ENCODE data around the gene MAGI1. TPM values are rescaled to one million over a fixed set of nuclear protein-coding genes. Genes with fewer than 3 reads are reported as not detected.
"Not testable (repeated sequence)": the region's sequence is repeated elsewhere in the genome, so short reads cannot be mapped to it uniquely, and the experiment has no call there.

MAGI1 gene
- total RNA-seq, 2 experiments from 2014 or later = 0.18 to 0.25 TPM

DNA sequence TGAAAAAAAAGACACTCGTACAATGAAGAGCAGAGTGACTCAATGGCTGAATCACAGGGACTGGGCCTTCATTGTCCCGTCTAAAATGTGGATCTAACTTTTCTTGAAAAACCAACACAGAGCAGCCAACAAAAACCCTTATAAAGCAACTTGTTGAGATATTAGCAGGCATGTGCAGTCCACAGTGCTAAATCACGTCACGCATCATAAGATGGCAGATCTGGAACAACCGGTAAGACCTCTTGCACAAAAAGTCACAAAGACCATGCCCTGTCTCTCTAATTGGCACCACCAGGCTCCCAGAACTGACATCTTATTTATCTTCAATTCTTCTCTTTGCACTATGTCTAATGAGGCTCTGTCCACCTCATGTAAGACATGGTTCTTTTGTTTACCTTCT is 177.0 kb downstream of the MAGI1 start:
- Mint-ChIP-seq H3K27me3 (no peaks in the 10 kb centered on the region), H3K4me3 (no peak overlapping the region), H3K9me3 (peaks cover 4% of the 10 kb centered on the region), H3K36me3 (ENCODE audit: low read depth) (no peaks in the 10 kb centered on the region), H3K4me1 (no peaks in the 10 kb centered on the region), H3K27ac (no peak overlapping the region)
- POLR2A ChIA-PET = no interaction called here
- DNase-seq = no peak
- CTCF ChIA-PET = interaction anchor here (0.7 kb wide), 1 partner anchor 683 kb away, joined by 3 read pairs; no protein-coding TSS in a partner anchor

DNA sequence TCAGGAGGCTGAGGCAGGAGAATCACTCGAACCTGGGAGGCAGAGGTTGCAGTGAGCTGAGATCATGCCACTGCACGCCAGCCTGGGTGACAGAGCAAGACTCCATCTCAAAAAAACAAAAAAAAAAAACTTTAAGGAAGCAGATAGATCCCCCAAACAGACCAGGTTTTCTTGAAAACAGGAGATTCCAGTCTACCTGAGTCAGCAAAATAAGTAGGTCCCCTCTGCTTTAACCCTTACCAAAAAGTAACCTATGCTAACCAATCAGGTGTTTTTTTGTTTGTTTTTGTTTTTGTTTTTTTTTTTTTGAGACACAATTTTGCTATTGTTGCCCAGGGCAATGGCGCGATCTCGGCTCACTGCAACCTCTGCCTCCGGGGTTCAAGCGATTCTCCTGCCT is 179.1 kb downstream of the MAGI1 start:
- H3K4me3 Mint-ChIP-seq; DNase-seq; POLR2A ChIA-PET; H3K27ac Mint-ChIP-seq; CTCF ChIA-PET; H3K4me1 Mint-ChIP-seq; H3K27me3 Mint-ChIP-seq; H3K9me3 Mint-ChIP-seq; H3K36me3 Mint-ChIP-seq (ENCODE audit: low read depth): not testable (repeated sequence)

DNA sequence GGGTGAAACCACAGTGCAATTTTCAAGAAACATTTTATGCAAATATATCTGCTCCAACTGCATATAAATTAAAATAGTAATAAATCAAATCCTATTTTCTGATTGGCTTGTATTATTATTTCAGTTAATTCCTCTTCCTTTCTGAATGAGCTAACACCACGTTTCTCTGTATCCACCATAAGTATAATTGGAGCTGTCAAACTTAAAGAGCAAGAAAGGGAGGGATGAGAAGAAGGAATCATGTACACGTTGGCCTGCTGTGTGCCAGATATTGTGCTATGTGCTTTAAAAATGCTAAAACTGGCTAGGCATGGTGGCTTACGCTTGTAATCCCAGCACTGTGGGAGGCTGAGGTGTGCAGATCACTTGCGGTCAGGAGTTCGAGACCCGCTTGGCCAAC is 180.0 kb downstream of the MAGI1 start:
- Mint-ChIP-seq H3K27ac (no peak overlapping the region), H3K4me3 (no peak overlapping the region), H3K36me3 (ENCODE audit: low read depth) (no peaks in the 10 kb centered on the region), H3K9me3 (peaks cover 4% of the 10 kb centered on the region), H3K27me3 (no peaks in the 10 kb centered on the region), H3K4me1 (no peaks in the 10 kb centered on the region)
- ChIA-PET CTCF (no interaction called here), POLR2A (no interaction called here)
- DNase-seq = no peak

DNA sequence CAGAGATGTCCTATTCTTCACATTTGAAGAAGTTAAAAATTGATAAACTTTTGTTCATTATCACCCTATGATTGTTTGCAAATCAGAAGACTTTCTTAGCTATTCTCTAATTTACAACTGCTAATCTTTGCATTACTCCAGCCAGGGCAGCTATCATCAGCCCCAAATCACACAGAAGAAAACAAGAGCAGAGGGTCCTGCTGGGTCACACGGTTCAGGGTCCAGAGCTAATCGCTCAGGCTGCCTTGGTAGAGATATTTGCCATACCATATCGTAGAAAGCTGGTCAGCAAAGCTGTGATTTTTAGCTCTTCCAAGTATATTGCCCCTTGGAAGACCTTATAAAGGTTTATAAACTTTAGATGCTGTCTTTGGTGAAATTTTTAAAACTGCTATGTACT is 181.4 kb downstream of the MAGI1 start:
- no peaks in the 10 kb centered on the region for H3K4me1 Mint-ChIP-seq
- no peak overlapping the region for H3K27ac Mint-ChIP-seq
- H3K4me3 Mint-ChIP-seq = no peak overlapping the region
- ChIA-PET POLR2A (no interaction called here), CTCF (no interaction called here)
- DNase-seq = no peak
- H3K36me3 Mint-ChIP-seq (ENCODE audit: low read depth) = no peaks in the 10 kb centered on the region
- H3K9me3 Mint-ChIP-seq = peaks cover 4% of the 10 kb centered on the region
- no peaks in the 10 kb centered on the region for H3K27me3 Mint-ChIP-seq

DNA sequence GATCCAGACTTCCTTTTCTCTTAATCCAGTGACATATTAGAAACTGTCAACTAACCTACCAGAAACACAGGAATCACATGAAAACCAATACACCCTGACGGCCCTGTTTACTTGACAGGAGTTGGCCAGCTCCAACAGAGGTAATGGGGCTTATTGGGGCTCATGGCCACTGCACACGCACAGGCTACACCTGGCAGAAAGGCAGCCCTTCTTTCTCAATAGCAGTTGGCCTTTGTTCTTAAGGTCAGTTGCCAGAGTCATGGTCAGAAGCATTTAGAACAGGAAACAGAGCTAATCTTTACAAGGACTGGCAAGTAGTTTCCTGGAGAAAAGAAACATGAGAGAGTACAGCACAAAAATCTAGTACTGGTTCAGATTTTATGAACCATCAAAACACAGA is 181.8 kb downstream of the MAGI1 start:
- no peak for DNase-seq
- Mint-ChIP-seq H3K4me3 (no peak overlapping the region), H3K9me3 (peaks cover 6% of the 10 kb centered on the region), H3K36me3 (ENCODE audit: low read depth) (no peaks in the 10 kb centered on the region), H3K27ac (no peak overlapping the region), H3K27me3 (no peaks in the 10 kb centered on the region), H3K4me1 (no peaks in the 10 kb centered on the region)
- ChIA-PET POLR2A (no interaction called here), CTCF (no interaction called here)

DNA sequence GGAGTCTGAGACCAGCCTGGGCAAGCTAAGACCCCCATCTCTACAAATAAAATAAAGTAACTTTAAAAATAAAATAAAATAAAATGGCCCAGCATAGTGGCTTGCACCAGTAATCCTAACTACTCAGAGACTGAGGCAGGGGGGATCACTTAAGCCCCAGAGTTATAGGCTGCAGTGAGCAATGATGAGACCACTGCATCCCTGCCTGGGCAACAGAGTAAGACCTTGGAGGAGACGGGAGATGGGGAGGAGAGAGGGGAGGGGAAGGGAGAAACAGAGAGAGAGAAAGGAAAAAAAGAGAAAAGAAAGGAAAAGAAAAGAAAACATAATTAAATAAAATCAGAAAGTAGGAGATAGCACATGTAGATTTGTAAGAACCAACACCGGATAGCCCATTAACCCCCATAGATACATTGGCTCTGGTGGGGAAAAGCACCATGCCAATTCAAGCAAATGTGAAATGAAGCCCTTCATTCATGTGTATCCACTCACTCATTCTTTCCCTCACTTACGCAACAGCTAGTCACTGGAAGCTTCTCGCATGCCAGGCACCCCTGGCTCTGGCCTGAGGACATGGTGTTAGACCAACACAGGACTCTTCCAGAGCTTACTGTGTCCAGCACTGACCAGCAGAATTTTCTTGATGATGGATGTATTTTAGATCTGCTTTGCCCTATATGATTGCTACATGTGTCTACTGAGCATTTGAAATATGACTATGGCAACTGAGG is 183.2 kb downstream of the MAGI1 start:
- Mint-ChIP-seq H3K9me3 (peaks cover 6% of the 10 kb centered on the region), H3K36me3 (ENCODE audit: low read depth) (no peaks in the 10 kb centered on the region), H3K27me3 (no peaks in the 10 kb centered on the region), H3K4me3 (no peak overlapping the region), H3K27ac (no peak overlapping the region), H3K4me1 (no peaks in the 10 kb centered on the region)
- DNase-seq = no peak
- POLR2A ChIA-PET = no interaction called here
- CTCF ChIA-PET = no interaction called here

DNA sequence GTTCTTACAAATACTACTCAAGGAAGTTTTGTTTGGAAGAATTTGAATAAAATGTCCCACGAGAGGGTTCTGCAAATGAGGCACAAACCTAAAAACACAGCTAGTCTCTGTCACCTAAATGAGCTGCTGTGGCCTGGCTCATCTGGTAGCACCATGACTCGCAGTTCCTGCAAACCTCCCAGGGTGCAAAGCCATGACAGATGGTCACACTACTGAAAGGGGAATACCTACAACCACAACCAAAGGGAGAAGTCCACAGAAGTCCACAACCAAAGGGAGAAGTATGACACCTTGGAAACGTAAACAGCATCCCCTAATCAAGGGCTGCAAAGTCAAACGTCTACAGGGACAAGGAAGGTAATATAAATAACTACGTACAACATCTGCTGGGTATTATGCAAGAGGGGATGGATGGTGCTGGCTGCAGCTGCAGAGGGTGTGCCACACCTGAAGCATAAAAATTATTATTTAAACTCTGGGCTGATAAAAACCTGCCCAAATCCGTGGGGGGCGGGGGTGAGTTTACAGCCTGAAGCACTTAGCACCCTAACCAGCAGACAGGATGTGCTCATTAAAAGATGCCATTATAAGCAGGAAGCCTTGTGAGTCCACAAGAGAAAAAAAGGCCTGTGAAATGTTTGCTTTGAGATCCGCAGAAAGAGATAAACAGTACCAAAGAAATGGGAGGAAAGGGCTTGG is 184.0 kb downstream of the MAGI1 start:
- Mint-ChIP-seq H3K4me1 (no peaks in the 10 kb centered on the region), H3K9me3 (peaks cover 3% of the 10 kb centered on the region), H3K4me3 (no peak overlapping the region), H3K27me3 (no peaks in the 10 kb centered on the region), H3K36me3 (ENCODE audit: low read depth) (no peaks in the 10 kb centered on the region), H3K27ac (no peak overlapping the region)
- DNase-seq = no peak
- ChIA-PET POLR2A (no interaction called here), CTCF (no interaction called here)

DNA sequence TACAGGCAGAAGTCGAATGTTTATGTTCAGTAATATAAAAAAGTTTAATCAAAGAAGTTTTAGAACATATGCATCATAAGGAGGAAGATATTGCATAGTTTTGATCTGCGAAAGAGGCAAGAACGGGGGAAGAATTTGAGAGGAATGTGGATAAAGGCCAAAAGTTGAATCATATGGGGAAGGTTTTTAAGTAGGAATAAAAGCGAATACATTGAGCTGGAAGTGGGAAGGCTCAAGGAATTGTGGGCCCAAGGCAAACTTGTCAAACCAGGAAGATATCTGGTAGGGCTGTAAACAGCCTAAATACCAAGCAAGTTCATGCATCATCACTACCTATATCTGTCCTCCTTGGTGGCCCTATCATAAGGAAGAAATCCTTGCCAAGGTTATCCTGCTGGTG is 186.9 kb downstream of the MAGI1 start:
- no peaks in the 10 kb centered on the region for H3K4me1 Mint-ChIP-seq
- ChIA-PET POLR2A (no interaction called here), CTCF (no interaction called here)
- H3K9me3 Mint-ChIP-seq = peaks cover 2% of the 10 kb centered on the region
- H3K27me3 Mint-ChIP-seq = no peaks in the 10 kb centered on the region
- no peak overlapping the region for H3K4me3 Mint-ChIP-seq
- no peak overlapping the region for H3K27ac Mint-ChIP-seq
- DNase-seq = no peak
- no peaks in the 10 kb centered on the region for H3K36me3 Mint-ChIP-seq (ENCODE audit: low read depth)

DNA sequence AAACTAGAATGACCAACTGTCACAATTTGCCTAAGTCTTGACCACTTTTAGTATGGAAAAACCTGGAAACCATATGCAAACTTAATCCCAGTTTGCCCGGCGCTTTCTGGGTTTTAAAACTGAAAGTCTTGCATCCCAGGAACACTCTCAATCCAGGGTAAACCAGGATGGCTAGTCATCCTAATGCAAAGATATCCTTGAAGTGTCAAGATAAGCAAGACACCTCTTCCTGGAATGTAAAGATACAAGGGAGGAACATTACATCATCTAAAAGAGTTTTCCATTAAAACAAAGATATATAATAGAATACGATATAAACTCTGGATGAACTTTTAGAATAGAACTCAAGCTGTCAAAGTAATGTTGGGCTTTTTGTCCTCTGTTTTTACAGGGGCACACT is 188.5 kb downstream of the MAGI1 start:
- no peaks in the 10 kb centered on the region for H3K4me1 Mint-ChIP-seq
- no peak overlapping the region for H3K4me3 Mint-ChIP-seq
- no peak overlapping the region for H3K27ac Mint-ChIP-seq
- no peaks in the 10 kb centered on the region for H3K36me3 Mint-ChIP-seq (ENCODE audit: low read depth)
- no peak for DNase-seq
- peaks cover 2% of the 10 kb centered on the region for H3K9me3 Mint-ChIP-seq
- ChIA-PET POLR2A (no interaction called here), CTCF (no interaction called here)
- H3K27me3 Mint-ChIP-seq = no peaks in the 10 kb centered on the region

DNA sequence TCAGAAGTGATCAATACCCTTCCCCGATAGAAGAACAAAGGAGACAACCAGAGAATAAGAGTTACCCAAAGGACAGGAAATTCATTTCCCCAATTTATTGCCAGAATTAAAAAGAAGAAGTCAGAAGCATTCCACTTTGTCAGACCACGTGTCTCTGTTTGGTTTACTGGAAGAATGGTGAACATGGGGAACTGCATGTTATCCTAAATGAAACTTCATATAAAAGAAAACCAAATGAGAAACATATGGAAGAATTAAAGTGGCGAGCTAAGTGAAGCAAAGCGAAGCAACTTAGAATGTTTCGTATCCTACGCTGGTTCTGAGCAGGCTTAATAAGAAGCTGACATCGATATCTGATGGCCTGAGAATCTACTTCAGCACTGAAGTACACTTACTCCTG is 190.7 kb downstream of the MAGI1 start:
- Mint-ChIP-seq H3K4me1 (no peaks in the 10 kb centered on the region), H3K9me3 (peaks cover 2% of the 10 kb centered on the region), H3K27ac (no peak overlapping the region), H3K27me3 (no peaks in the 10 kb centered on the region), H3K4me3 (no peak overlapping the region), H3K36me3 (ENCODE audit: low read depth) (no peaks in the 10 kb centered on the region)
- DNase-seq = no peak
- POLR2A ChIA-PET = no interaction called here
- CTCF ChIA-PET = no interaction called here

DNA sequence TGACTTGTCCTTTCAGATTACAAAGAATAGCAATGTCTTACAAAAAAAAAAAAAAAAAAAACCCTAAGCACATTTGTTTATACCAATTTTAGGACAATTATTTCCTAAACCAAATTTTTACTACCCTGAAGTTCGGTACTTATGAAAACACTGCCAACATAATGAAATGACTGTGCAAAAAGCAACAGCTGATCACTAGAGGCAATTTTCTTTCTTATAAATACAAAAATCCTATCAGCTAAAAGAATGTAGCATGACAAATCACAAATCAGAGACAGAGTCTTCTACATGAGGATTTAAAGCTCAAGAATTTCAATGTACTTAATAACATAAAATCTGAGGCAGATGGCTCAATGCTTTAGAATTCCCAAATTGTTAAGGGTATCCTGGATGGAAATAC is 191.8 kb downstream of the MAGI1 start:
- H3K36me3 Mint-ChIP-seq (ENCODE audit: low read depth) = no peaks in the 10 kb centered on the region

DNA sequence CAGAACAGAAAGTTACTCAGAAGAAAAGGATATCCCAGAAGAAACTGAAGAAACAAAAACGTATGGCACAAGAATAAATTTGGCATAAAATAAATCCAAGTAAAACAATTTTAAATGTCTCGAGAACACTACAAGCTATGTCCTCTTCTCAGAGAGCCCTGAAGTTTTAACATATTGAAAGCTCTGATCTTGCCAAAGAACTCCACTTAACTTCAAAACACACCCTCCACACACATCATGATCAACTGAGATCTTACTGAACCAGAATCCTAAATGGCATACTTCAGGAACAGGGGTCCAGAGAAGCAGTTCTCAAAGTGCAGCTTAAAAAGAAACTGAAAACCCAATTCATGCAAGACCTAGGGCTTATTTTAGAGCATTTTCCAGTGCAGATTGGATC is 194.3 kb downstream of the MAGI1 start:
- ChIA-PET POLR2A (no interaction called here), CTCF (no interaction called here)
- DNase-seq = no peak
- no peak overlapping the region for H3K27ac Mint-ChIP-seq
- no peak overlapping the region for H3K4me3 Mint-ChIP-seq
- no peaks in the 10 kb centered on the region for H3K36me3 Mint-ChIP-seq (ENCODE audit: low read depth)
- H3K9me3 Mint-ChIP-seq = no peaks in the 10 kb centered on the region
- H3K27me3 Mint-ChIP-seq = no peaks in the 10 kb centered on the region
- no peaks in the 10 kb centered on the region for H3K4me1 Mint-ChIP-seq

More for the DNA sequence above, 191.8 kb downstream of the MAGI1 start:
- POLR2A ChIA-PET = no interaction called here
- no peaks in the 10 kb centered on the region for H3K9me3 Mint-ChIP-seq
- no peak overlapping the region for H3K4me3 Mint-ChIP-seq
- H3K4me1 Mint-ChIP-seq = no peaks in the 10 kb centered on the region
- CTCF ChIA-PET = no interaction called here
- DNase-seq = no peak
- H3K27ac Mint-ChIP-seq = no peak overlapping the region
- H3K27me3 Mint-ChIP-seq = no peaks in the 10 kb centered on the region

DNA sequence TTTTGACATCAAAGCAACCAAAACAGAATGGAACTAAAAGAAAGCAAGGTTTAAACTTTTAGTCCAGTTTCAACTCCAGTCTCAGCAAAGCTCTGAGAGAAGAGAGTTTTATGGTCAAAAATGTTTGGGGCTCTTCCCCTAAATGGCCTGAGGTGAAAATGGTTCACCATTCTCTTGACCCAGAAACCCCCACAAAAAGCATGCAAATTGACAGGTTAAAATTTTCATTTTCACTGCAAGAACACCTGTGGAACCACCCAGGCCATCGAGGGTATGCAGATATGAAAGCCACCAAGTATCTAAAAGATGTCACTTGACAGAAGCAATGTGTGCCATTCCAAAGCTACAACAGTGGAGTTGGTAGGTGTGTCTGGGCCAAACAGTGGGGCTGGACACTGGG is 195.0 kb downstream of the MAGI1 start:
- no peaks in the 10 kb centered on the region for H3K27me3 Mint-ChIP-seq
- CTCF ChIA-PET = no interaction called here
- no peak overlapping the region for H3K27ac Mint-ChIP-seq
- POLR2A ChIA-PET = no interaction called here
- H3K36me3 Mint-ChIP-seq (ENCODE audit: low read depth) = no peaks in the 10 kb centered on the region
- H3K9me3 Mint-ChIP-seq = no peaks in the 10 kb centered on the region
- H3K4me1 Mint-ChIP-seq = no peaks in the 10 kb centered on the region
- no peak overlapping the region for H3K4me3 Mint-ChIP-seq
- DNase-seq = no peak

DNA sequence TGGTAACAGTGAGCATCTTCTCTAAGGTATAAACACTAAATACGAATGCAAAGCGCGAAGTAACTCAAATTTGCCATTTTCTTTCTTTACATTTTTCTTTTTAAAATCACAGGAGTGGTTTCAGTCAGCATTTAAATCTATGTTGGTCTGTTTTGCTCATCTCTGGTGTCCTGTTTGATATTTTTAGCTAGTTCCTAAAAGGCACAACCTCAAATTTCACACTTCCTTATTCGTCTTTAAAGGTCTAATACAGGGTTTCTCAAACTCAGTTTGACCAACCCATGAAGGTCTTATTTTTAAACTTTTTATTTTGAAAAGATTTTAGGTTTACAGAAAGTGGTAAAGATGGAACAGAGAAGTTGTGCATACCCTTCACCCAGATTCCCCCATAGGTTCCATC is 201.1 kb downstream of the MAGI1 start:
- H3K36me3 Mint-ChIP-seq (ENCODE audit: low read depth) = no peaks in the 10 kb centered on the region
- CTCF ChIA-PET = no interaction called here
- no peak for DNase-seq
- no peak overlapping the region for H3K27ac Mint-ChIP-seq
- H3K27me3 Mint-ChIP-seq = no peaks in the 10 kb centered on the region
- POLR2A ChIA-PET = no interaction called here
- no peaks in the 10 kb centered on the region for H3K9me3 Mint-ChIP-seq
- no peak overlapping the region for H3K4me3 Mint-ChIP-seq
- H3K4me1 Mint-ChIP-seq = no peaks in the 10 kb centered on the region

Data from activated CD4-positive, alpha-beta memory T cell treated with anti-CD3 and anti-CD28 coated beads, Interleukin-2, amount 10 ng/mL, durations not matched to agents 7 days and 5 days (primary cell).